ENCODE measurements around the gene HLA-DMB.

DNA sequence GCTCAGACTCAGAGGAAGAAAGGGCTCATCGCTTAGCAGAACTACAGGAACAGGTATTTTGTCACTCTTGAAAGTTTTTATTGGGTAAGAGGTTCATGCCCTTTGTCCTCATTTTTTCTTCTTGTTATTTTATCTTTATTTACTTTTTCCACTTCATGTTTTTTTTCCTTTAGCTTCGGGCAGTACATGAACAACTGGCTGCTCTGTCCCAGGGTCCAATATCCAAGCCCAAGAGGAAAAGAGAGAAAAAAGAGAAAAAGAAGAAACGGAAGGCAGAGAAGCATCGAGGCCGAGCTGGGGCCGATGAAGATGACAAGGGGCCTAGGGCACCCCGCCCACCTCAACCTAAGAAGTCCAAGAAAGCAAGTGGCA is 37.1 kb upstream of the HLA-DMB start:
- TF ChIP-seq EZH2 (IDR thresholded peaks at IDR 0.05; ENCODE audit: borderline replicate concordance, low read depth, low read length, severe bottlenecking) (no peak), POLR2AphosphoS5 (IDR thresholded peaks at IDR 0.05; ENCODE audit: insufficient read depth, low read depth, low read length) (no peak), POLR2A (IDR thresholded peaks at IDR 0.05; ENCODE audit: low read depth, low read length) (no peak), GATA2 (IDR thresholded peaks at IDR 0.05; ENCODE audit: insufficient read depth, insufficient read length, low read depth, low read length) (no peak)
- TF ChIP-seq, protein P1, sequence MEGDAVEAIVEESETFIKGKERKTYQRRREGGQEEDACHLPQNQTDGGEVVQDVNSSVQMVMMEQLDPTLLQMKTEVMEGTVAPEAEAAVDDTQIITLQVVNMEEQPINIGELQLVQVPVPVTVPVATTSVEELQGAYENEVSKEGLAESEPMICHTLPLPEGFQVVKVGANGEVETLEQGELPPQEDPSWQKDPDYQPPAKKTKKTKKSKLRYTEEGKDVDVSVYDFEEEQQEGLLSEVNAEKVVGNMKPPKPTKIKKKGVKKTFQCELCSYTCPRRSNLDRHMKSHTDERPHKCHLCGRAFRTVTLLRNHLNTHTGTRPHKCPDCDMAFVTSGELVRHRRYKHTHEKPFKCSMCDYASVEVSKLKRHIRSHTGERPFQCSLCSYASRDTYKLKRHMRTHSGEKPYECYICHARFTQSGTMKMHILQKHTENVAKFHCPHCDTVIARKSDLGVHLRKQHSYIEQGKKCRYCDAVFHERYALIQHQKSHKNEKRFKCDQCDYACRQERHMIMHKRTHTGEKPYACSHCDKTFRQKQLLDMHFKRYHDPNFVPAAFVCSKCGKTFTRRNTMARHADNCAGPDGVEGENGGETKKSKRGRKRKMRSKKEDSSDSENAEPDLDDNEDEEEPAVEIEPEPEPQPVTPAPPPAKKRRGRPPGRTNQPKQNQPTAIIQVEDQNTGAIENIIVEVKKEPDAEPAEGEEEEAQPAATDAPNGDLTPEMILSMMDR (IDR thresholded peaks at IDR 0.05; ENCODE audit: extremely low read depth in 1 of 2, insufficient read depth in 1 of 2, low read depth in 1 of 2, low read length in 2 of 2), result no peak
